Fibroblast of the conjunctiva (primary cell): ENCODE results near the gene MARK3.
"Not testable (repeated sequence)": the region's sequence is repeated elsewhere in the genome, so short reads cannot be mapped to it uniquely, and the experiment has no call there.

Experiments
- DNase-seq: peaks from one replicate; pipeline ENCODE4 v3.0.0-alpha.2; 2010; ENCODE audit warnings: low read depth

MARK3 gene

DNA sequence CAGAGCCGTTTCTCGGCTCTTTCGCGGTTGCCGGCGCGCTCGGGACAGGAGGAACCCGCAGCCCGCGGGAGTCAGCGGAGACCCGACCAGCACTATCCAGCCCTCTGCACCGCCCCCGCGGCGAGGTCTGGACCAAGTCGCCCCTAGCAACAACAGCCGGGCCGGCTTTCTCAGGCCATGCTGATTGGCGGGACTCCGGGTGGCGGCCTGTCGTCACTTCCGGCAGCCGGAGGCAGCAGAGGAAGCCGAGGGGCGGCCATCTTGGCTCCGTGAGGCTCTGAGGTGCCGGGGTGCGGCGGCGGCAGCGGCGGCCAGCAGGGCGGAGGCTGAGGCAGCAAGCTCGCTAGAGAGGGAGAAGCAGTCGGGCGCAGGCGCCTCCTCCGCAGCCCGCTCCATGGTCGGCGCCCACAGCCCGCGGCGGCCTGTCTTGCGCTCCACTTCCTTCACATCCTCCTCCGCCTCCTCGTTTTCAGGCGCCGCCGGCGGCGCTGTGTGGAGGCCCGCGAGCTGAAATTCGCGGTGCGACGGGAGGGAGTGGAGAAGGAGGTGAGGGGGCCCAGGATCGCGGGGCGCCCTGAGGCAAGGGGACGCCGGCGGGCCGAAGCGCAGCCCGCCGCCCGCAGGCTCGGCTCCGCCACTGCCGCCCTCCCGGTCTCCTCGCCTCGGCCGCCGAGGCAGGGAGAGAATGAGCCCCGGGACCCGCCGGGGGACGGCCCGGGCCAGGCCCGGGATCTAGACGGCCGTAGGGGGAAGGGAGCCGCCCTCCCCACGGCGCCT is at the start of gene MARK3:
MARK3 (plus strand) TSS at position 264 of the 777 bp plus-strand sequence. CDS start 615 bp downstream, outside the sequence.
- peak; percentile 92 for DNase-seq

DNA sequence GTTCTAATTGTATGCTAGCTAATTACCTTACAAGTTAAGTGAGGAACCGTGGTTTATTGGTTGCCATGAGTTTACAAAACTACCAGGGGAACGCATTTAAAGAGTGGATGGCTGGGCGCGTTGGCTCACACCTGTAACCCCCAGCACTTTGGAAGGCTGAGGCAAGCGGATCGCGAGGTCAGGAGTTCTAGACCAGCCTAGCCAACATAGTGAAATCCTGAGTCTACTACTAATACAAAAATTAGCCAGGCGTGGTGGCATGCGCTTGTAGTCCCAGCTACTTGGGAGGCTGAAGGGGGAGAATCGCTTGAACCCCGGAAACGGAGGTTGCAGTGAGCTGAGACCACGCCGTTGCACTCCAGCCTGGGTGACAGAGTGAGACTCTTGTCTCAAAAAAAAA is 49.0 kb upstream of the MARK3 start:
- no peak for DNase-seq

DNA sequence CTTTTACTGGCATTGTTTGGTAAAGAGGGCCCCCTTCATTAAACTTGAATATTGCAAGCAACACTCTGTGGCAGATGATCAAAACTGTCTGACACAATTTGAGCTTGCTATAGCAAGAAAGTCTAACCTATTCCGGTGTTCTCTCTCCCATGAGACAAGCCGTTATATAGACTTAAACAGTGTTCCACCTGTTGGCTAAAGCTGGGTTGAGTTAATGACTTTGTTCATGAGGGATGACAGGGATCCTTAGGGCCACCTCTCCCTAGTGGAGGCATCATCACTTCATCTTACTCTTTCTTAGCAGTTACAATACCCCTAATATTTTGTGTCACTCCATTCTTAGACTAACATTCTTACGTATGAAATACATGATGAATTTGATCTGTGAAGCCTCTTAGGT is 47.4 kb upstream of the MARK3 start:
- DNase-seq: no peak

DNA sequence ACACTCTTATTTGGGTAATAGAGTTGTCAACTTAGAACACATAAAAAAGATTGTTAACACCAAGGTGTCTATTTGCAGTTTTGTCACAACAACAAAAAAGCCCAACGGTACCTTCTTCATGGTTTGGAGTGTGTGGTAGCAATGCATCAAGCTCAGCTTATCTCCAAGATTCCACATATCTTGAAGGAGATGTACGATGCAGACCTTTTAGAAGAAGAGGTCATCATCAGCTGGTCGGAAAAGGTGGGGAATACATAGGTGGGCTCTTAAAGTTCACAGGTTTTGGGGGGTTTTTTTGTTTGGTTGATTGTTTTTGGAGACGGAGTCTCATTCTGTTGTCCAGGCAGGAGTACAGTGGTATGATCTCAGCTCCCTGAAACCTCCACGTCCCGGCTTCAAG is 45.7 kb upstream of the MARK3 start:
- no peak for DNase-seq

DNA sequence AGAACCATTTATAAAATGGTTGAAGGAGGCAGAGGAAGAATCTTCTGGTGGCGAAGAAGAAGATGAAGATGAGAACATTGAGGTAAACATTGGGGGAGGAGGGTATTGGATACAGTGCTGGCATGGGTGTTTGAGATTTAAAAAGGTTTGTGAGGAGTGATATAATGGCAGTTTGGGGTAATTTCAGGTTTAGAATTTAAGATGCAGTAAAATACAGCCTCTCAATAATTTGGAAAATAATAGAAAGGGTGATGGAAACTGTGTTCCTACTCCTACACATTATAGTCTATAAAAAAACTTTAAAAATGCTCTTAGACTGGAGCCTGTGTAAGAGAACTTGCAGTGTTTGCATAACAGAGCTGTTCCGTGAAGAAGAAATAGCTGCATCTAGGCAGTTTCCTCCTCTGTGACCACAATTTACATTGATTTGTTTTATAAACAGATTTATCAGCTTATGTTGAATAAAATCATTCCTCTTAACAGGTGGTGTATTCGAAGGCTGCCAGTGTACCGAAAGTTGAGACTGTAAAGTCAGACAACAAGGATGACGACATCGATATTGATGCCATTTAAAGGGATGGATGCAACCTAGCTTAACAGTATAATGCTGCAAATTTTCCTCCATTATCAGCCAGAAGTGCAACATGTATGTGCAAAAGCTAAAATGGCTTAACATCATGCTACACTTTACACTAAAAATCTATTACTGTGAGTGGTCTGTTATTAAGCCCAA is 44.6 kb upstream of the MARK3 start:
- DNase-seq: no peak

DNA sequence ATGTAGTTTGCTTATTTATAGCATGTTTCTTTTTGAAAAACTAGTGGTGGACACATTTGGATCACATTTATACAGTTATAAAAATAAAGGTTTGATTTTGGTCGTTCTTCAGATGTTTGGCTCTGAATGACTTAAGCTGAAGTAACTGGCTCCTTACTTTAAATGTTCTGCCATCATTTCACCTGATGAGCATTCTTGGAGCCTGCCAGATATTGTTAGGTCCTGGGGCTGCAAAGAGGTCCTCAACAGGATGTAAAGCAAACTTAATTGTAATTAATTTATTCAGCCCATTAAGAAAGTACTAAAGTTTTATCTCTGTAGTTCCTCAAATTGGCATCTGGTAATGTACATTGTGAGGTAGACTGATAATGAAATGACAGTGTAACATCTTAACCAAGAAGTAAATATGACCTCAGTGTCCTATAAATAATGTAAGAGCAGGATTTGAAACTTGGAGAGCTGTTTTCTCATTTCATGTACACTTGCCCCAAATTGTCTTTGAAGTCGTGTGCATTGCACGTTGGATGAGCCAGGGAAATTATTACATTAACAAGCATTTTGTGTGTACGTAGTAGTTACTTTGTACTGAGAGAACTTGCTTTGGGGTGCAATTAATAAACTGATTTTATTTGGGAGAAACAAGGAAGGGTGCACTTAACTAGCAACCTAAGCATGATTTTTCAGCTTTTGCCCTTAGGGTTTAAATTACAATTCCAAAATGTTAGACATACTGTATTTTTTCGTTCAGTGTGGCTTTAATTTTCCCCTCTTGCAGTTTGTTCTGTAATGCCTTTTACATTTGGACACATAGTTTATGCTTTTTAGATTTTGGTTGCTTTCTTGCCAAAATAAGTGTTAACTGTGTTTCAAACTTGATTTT is 43.7 kb upstream of the MARK3 start:
- DNase-seq: no peak

DNA sequence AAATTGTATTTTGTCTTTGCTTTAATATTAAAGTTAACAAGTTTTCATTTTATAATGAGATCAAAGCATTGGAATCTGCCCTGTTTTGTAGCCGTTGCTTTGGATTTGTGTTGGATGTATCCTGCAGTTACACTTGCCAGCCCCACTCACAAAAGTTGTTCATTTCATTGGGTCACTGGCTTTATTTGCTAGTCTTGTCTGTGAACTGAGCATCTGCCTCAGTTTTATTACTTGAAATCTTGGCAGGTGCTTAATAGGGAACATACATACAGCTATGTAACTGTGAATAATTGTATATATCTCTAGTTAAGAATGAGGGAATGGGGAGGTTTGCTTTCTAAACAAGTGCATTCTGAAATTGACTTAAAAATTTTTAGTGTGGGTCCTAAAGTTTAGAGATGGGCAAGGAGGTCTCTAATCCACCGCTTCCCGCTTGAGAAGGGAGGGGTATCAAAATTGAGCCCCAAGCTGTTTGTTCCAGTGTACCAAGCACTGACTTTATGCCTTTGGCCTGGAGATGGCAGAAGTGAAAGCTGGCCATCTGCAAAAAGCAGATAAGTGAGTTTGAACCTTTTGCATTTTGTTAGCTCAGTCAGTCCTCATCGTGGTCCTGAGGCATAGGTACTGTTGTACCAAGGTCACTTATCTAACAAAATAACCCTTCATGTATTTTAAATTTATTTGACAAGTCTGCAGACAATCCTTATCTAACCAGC is 41.9 kb upstream of the MARK3 start:
- no peak for DNase-seq

DNA sequence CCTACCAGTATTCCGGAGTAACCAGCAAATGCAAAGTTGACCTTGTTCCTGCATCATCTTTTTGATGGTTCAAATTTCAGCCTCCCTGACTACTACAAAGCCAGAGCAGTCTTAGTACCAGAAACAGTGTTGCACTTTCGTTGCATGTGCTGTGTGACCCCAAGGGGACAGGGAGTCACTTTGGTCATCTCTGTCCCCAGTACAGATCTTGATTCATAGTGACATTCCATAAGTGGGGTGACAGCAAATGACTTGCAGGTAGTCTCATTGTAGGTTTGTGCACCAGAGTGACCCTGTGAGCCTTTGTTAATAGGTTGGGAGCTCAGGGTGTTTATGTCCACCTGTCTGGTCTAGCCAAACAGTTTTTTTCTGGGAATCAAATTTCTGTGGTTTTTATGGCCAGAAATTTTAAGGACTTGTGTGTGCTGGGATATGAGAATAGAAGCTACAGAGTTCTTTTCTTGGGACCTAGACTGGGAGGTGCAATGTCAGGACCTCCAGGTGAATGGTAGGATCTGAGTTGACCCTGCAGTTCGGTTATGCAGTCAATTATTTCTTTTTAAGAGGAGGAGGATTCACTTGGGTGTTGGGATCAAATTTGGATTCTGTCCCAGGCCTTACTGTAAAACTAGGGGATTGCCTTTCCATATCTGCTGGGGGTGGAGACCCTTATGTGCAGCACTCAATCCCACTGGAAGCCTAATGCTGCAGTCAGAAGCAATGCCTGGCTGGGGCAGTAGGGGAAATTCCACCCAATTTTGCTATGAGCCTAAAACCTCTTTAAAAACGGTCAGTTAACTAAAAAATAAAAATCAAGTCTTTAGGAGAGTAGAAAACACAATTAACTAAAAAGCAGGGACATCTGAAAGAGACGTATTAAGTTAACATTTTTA is 41.1 kb upstream of the MARK3 start:
- DNase-seq: no peak

DNA sequence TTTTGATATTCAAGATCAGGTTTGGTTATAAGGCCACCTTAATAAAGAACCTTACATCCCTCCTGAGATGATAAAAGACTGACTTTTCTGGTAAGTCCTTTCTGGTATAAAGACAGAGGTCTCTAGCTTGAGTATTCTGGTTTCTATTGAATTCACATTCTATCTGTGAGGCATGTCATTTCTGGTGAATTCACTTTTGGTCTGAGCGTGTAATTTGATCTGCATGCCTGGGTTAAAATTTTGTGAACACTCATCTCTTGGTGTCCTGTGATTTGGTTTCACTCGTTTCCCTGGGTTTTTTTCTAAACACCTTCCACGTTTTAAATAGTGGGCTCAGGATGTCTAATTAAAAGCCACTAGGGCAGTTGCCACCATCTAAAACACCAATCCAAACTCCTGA is 38.9 kb upstream of the MARK3 start:
- DNase-seq: no peak

DNA sequence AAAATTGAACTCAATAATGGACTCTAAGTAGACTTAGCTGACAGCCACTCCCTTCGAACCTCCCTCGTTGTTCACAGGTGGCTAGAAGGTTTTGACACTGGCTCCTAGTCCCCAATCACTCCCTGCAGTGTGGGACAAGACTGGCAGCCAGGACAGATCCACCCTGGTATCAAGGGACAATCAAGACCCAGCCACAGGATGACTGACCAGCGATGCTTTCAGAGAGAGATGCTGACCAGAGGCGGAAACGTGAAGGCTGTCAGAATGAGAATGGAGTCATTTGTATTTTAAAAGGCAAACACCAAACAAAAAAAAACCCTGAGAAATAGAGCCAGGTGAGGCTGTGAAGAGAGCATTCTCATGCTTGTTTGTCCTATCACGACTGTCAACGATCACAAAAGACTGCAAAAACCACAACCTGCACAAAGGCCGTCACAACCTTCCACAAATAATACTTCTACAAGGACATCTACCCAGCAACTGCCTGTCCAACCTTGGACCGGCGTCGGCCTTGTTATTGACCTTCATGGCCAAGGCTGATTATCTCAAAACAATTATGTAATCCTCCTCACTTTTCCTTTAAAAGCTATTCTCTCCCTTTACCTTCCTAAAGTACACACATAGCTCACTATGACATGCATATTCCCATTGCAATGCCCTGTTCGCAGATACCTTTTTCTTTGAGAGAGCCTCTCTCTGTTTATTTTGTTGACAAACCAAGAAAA is 38.0 kb upstream of the MARK3 start:
- DNase-seq: no peak

DNA sequence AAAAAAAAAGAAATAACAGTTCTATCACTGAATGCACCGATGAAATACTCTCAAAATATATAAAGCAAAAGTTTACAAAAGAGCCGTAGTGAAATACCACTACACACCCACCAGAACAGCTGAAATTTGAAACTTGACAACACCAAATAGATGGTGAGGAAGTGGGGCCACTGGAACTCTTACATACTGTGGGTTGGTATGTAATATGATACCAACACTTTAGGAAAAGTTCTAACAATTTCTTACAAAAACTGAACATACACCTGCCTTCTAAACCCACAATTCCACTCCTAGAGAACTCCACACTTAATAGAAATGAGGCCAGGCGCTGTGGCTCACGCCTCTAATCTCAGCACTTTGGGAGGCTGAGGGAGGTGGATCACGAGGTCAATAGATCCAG is 37.1 kb upstream of the MARK3 start:
- DNase-seq: no peak

DNA sequence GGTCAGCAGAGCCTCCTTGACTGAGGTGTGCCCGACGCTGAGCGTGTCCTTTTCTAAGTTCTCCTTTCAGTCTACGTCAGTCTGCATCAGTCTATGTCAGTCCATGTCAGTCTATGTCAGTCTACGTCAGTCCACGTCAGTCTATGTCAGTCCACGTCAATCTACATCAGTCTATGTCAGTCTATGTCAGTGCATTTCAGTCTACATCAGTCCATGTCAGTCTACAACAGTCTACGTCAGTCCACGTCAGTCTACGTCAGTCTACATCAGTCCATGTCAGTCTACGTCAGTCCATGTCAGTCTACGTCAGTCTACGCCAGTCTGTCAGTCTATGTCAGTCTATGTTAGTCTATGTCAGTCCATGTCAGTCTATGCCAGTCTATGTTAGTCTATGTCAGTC is 35.2 kb upstream of the MARK3 start:
- no peak for DNase-seq

DNA sequence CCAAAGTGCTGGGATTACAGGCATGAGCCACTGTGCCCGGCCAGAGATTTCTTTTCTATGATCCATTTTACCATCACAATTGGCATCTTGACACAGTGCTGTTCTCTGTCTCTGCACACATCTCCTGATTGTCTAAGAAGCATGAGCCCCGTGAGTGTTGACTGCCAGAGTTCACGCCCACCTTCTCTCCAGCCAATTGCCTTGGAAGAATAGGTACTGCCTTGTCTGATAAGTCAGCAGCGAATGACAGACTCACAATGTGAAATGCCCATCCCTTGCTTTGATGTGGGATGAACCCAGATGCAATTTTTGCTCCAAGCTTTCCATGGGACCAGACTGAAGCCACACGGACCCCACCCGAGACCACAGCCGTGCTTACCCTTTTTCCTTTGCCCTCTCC is 31.9 kb upstream of the MARK3 start:
- DNase-seq: no peak

DNA sequence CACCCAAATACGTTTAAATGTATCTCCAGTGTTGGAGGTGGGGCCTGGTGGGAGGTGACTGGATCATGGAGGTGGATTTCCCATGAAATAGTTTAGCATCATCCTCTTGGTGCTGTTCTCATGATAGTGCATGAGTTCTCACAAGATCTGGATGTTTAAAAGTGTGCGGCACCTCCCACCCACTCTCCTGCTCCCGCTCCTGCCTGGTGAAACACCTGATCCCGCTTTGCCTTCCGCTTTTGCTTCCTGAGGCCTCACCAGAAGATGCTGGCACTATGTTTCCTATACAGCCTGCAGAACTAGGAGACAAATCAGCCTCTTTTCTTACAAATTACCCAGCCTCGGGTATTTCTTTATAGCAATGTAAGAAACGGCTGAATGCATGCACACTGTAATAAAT is 31.1 kb upstream of the MARK3 start:
- DNase-seq: no peak

DNA sequence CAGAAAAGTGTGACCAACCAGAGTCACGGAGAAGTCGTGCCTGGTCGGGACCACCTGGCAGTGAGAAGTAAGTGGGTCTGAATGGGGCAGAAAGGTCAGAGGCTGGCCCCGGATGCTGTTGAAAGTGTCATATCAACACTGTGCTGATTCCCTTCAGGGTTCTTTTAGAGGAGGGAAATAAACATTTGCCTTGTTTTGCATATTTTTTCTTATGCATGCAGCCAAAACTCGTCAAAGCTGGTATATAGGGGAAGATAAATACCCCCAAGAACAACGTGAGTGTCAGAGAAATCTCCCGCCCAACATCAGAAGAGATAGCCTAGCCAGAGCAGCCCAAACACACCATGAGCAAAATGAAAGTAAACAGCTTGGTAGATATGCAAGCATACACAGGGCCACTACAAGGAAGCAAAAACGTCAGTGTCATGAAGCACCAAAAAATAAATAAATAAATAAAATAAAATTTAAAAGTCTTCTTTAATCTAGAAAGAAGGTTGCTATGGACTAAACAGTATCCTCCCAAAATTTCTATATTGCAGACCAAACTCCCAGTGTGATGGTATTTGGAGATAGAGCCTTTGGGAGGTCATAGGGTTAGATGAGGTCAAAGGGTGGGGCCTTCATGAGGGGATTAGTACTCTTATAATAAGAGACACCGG is 29.1 kb upstream of the MARK3 start:
- no peak for DNase-seq

DNA sequence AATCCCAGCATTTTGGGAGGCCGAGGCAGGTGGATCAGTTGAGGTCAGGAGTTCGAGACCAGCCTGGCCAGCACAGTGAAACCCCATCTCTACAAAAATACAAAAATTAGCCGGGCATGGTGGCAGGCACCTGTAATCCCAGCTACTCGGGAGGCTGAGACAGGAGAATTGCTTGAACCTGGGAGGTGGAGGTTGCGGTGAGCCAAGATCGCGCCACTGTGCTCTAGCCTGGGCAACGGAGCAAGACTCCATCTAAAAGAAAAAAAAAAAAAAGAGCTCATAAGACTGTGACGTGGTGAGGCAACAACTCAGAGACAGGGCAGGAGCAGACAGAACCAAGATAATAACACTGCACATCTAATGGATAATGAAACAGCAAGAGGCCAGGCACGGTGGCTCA is 27.7 kb upstream of the MARK3 start:
- DNase-seq: not testable (repeated sequence)

DNA sequence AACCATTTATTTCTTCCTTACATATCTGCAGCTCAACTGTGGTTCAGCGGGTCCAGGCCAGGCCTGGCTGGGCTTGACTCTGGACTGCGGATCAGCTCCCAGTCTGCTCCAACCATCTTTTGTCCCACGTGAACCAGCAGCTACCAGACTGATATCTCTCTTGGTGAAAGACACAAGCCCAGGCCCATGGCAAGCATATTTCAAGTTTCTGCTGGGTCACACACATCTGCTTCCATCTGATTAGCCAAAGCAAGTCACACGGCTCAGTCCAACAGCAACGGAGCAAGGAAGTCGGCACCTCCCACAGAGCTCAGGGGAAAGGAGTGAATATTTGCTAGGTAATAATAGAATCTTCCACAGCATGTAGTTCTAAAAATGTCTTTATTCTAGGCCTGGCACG is 24.7 kb upstream of the MARK3 start:
- no peak for DNase-seq

DNA sequence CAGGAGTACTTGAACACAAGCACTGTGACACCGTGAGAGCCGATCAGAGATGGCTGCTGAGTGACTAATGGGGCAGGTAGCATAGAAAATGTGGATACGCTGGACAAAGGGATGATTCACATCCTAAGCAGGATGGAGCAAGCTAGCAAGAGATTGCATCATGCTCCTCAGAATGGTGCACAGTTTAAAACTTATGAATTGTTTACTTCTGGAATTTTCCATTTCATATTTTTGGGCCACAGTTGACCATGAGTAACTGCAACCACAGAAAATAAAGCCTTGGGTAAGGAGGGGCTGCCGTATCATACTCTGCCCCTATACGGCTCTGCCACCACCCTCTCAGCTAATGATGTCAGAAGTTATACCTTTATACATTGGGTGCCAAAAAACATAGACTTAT is 23.3 kb upstream of the MARK3 start:
- DNase-seq: peak; percentile 91

DNA sequence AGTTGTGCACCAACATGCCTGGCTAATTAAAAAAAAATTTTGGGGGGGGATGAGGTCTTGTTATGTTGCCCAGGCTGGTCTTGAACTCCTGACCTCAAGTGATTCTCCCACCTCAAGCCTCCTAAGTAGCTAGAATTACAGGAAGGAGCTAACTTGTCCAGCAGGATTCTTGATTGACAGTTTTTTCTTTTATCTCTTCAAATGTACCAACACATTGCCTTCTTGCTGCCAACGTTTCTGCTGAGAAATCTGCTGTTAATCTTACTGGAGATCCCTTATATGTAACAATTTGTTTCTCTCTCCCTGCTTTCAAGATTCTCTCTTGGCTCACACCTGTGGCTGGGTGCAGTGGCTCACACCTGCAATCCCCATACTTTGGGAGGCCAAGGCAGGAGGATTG is 22.4 kb upstream of the MARK3 start:
- DNase-seq: no peak

DNA sequence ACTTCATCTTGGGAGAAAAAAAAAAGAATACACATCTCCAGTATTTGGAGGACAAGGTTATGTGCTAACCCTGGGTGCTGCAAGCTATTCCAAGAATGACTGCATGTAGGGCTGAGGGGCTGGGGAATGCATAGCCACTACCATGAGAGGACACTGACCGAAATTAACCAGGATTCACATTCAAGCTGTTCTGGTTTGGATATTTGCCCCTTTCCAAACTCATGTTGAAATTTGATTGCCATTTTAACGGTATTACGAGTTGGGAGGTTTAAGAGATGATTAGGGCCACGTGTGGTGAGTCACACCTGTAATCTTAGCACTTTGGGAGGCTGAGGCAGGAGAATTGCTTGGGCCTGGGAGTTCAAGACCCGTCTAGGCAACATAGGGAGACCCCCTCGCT is 18.5 kb upstream of the MARK3 start:
- DNase-seq: no peak
